HG03280 (cell line): Measurements from ENCODE around the gene PARP16.
"Not testable (repeated sequence)": the region's sequence is repeated elsewhere in the genome, so short reads cannot be mapped to it uniquely, and the experiment has no call there.

Experiments
- ATAC-seq: cut with Tn5 transposase; IDR thresholded peaks from one replicate; pipeline ENCODE4 v1.9.1; 2021; ENCODE audit warnings: mild to moderate bottlenecking, moderate library complexity; ENCODE audit not compliant: unreplicated experiment

PARP16 gene

DNA sequence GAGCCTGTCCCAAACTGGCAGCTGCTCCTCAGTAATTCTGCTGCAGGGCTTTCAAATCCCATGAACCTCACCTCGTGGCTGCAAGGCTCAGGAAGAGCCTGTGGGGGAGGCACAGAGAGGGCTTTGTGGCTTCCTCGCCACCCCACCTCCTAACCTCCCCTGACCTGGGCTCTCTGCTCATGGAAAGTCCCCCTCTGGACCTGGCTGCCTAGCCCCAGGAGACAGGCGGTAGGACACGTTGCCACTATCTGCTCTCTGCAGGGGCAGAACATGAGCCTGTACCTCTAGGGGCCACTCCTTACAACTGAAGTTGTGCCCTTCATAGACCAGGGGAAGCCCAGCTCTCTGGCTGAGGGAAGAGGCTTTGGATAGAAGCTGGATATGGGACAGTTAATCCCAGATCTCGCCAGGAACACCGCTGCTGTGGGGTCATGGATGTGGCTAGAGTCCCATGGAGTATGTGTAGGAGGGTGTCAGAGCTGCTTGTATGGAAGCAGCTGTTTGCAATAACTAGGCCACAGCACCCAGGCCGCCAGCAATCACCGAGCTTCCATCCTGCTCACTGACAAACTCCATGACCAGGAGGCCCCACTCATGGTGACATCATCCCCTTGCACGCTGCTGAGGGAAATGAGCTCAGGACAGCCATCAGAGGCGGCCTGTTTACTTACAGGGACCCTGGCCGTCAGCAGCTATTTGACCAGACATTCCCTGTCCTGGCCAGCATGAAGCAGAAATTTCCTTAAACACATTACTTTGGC is 41.4 kb downstream of the PARP16 start:
- no peak for ATAC-seq

DNA sequence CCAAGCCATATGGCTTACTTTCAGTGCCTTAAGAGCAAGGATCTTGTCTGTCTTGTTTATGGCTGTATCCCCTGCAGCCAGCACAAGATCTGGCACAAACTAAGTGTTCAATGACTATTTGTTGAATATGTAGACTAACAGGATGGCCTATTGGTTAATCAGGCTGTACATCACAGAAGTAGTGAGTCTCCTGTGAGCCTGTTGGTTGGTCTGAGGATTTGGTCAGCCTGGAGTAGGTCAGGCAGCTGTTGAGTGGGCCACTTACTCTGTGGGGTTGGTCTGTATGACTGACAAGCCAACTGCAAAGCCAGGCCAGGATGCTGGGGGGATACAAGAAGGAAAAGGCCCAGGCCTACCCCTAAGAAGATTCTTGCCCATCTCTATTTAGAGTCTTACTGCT is 42.0 kb downstream of the PARP16 start:
- ATAC-seq = no peak

DNA sequence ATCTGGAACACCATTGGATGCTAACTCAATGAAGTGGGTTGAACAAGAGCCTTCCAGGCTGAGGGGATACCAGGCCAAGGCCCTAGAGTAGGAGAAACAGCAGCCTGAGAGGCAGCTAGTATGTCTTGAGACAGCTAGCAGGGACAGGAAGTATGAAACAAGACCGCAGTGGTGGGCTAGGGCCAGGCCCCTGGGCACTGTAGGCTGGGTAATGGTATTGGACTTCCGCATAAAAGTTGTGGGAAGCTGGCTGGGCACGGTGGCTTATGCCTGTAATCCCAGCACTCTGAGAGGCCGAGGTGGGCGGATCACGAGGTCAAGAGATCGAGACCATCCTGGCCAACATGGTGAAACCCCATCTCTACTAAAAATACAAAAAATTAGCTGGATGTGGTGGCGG is 50.2 kb downstream of the PARP16 start:
- ATAC-seq = not testable (repeated sequence)

DNA sequence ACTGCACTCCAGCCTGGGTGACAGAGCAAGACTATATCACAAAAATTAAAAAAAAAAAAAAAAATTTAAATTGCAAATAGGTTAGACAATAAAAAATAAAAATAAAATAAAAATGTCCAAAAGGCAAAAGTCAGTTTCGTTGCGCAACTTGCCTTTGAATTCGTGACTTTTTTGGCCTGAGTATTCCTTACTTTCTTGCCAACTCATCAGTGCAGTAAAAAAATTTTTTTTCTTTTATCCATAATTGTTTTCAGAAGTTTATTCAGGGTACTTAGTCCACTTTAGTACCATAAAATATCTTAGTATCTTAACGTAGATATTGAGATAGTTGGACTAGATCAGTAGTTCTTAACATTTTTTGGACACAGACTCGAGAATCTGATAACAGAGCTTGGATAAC is 53.0 kb downstream of the PARP16 start:
- ATAC-seq = no peak

DNA sequence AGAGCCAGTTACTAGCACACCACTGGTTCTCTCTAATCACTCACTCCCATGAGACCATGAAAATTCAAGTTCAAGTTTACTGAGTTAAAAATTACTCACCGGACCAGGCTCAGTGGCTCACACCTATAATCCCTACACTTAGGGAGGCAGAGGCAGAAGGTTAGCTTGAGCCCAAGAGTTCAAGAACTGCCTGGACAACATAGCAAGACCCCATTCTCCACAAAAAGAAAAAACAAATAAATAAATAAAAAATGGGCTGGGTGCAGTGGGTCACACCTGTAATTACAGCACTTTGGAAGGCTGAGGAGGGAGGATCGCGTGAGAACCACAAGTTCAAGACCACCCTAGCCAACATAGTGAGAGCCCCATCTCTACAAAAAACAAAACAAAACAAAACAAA is 54.2 kb downstream of the PARP16 start:
- no peak for ATAC-seq

DNA sequence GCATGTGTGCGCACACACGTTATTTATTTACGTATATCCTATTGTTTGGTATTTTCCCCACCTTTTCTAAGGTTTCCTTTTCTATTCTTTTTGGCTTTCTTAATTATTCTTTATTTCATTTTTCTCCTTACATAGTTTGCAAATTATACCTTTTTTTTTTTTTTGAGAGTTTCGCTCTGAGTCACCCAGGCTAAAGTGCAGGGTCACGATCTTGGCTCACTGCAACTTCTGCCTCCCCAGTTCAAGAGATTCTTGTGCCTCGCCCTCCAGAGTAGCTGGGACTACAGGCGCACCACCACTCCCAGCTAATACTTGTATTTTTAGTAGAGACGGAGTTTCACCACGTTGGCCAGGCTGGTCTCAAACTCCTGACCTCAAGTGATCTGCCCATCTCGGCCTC is 55.4 kb downstream of the PARP16 start:
- ATAC-seq = no peak

DNA sequence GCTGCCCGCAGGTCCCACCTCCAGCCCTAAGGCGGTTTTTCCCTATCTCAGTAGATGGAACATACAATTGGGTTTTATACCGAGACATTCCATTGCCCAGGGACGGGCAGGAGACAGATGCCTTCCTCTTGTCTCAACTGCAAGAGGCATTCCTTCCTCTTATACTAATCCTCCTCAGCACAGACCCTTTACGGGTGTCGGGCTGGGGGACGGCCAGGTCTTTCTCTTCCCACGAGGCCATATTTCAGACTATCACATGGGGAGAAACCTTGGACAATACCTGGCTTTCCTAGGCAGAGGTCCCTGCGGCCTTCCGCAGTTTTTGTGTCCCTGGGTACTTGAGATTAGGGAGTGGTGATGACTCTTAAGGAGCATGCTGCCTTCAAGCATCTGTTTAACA is 59.8 kb downstream of the PARP16 start:
- not testable (repeated sequence) for ATAC-seq

DNA sequence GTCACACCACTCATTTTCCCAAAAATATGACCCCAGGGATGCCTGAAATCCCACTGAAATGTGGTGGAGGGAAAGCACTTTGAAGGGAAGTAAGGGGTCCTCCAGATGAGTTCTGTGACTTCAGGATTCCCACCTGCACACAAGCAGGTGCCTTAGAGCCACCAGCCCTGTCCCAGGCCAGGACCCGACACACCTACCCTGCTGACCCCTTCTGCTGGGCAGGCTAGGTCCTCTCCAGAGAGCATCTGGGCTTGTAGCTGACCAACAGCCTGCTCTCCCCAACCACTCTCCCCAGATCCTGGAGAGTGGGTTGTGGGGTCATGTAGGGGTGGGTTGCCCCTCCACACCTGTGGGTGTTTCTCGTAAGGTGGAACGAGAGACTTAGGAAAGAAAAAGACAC is 60.5 kb downstream of the PARP16 start:
- no peak for ATAC-seq

DNA sequence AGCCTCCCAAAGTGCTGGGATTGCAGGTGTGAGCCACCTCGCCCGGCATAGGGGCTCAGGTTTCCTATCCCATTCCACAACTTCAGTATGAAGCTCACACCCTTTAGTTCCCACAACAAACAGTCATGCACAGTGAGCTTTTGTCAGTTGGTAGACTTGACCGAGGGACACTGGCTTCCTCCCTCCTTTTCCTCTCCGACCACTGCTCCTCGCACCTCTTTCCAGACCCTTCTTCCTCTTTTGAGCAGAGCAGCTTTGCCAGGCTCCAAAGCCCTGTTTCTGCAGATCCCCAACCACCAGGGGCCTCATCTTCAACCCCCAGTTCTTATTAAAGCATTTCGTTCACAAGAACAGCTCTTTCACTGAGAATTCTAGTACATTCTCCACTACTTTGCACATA is 62.7 kb downstream of the PARP16 start:
- no peak for ATAC-seq

DNA sequence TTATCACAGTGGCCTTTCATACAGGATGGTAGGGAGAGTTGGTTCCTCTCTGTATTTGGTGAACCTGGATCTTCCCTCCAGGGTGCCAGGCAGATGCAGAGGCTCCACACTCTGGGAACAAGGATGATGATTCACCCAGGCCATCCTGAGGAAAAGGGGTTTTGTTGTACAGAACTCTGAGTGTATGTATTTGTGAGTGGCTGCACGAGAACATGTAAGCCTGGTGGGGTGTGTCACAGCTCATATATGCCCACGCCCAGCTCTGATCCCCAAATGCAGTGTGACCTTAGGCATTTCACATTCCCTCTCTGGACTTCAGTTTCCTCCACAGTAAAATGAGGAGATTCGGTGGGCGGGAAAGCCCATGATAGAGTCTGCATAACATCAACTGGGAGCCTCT is 63.8 kb downstream of the PARP16 start:
- no peak for ATAC-seq

DNA sequence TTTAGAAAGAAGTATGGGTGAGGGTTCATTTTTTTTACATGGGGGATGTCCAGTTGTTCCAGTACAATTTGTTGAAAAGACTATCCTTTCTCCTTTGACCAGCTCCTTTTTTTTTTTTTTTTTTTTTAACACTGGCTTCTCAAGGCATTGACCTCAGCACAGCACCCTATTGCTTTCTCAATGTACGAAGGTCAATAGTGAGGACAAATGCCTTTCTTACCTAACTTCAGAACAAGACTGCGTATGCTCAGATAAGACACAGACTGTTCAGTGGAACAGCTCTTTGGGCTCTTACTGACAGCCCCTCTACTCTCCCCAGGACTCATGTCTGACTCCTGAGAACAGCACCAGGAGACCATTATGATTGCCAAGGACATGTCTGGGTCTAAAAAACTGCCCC is 65.0 kb downstream of the PARP16 start:
- no peak for ATAC-seq

DNA sequence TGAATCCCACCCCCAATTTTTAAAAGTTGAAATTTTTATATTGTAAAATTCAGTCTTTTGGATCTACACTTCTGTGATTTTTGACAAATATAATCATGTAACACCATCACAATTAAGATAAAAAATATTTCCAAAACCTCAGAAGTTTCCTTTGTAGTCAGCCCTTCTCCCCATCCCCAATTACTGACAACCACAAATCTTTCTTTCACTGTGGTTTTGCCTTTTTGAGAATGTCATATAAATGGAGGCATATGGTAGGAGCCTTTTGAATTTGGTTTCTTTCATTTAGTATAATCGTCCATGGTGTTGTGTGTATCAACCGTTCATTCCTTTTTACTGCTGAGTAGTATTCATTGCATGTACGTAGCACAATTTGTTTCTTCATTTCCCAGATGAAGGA is 67.5 kb downstream of the PARP16 start:
- no peak for ATAC-seq

DNA sequence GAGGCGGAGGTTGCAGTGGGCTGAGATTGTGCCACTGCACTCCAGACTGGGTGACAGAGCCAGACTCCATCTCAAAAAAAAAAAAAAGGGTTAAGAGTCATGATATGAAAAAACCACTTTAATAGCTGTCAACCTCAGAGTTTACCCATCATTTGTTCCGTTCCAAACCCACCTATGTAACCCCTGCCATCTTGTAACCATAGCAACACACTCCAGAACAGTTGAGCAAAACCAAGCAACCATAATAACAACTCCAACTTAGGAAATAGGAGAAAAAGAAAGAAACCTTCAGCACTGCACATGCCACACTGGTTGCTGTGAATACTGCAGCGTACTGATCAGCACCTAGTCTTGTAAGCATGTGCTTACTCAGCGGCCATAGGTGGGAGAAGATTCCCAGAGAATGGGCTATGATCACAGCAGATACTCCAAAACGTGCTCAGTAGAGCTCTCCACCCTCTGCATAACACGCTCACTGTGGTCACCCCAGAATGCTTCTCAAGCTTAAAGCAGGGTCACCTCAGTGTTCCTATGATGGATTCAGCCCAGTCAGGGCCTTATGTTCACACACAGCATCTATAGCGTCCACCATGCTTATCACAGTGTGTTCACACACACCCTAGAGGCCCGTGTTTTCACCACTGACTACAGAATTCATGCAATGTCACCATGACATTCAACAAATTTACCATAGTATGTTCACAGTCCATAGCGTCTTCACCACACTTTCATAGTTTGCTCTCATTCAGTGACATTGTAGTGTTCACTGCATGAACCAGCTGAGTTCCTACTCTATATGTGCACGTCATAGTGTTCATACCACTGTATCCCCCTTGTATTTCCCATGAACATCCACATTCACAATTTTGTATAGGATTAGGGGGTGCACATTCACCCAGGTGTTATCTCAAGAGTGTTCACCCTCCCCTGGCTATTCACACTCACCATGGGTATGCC is 68.9 kb downstream of the PARP16 start:
- no peak for ATAC-seq

DNA sequence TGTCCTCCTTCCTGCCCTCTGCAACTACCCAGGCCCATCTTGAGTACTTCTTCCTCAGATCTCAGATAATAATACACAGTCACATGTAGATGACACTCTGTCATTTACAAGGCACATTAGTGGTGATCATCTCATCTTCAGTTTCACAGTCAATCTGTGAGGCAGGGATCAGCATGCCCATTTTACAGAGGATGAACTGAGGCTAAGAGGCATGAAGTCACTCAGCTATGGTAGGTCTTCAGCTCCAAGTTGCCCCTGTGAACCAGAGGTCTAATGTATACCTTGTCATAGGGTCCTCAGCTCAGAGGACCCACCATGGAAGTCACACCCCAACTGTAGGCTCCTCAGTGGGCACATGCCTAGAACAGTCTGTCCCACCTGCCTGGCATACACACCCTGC is 71.2 kb downstream of the PARP16 start:
- no peak for ATAC-seq

DNA sequence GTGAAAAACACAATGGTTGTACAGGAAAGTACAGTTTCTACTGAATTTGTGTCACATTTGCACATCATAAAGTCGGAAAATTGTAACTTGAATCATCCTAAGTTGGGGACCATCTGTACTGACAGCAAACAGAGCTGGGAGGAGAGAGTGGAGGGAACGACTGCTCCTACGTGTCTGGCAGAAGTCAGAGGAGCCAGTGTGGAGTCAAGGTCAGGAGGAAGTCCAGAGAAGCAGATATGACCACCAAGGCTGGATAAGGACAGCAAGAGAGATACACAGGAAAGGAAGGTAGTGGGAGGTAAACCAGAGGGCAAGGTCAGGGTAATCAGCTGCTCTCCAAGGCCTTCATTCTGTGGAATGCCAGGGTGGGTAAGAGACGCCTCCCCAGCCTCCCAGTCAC is 72.7 kb downstream of the PARP16 start:
- ATAC-seq = no peak

DNA sequence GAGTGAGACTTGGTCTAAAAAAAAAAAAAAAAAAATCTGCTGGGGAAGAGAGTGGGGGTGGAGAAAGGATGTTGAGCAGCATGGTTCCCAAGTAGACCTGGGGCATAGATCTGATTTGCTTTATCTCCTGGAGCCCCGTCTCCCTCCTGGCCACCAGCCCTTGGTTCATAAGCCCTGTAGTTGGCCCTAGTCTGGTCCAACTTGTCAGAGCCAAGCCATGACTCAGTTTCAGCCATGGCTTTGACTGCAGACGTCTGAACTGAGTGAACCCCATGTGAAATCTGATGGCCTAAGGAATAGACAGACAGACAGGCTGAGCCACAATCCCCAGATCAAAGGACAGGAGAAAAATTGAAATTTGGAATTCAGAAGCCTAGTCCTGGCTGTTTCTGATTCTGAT is 73.4 kb downstream of the PARP16 start:
- ATAC-seq = no peak

DNA sequence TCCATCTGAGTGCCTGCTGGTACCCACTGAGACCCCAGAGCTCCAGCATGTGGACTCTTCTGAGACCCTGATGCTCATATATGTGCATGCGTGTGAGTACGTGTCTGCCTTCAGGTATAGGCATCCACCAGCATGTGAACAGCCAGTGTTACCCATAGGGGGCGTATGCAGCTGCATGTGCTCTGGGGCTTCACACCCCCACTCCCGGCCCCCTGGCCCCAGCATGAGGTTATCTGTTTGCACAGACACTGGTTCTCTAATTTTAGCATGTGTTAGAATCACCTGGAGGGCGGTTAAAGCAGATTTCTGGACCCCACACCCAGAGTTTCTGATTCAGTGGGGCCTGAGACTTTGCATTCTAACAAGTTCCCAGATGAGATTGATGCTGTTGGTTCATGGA is 74.6 kb downstream of the PARP16 start:
- ATAC-seq = no peak

DNA sequence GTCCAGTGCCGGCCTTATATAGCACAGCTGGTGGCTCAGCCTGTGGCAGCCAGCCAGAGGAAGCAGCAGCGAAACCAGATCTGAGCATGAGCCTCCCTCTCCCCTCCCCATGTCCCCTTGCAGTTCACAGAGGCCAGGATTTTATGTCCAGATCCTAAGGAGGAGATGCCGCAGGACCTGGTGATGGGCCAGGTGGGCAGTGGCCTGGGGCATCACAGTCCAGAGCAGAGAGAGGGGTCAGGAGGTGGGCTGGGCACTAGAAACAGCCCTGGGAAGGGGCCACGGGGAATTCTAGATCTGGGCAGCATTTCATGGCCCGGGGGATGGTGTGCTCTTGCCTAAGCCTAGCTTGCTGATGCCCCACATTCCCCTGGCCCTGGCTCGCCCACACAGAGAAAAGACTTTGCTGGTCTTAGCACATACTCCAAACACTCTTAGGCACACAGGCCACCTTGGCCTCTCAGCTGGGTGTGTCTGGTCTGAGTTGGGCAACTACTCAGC is 75.2 kb downstream of the PARP16 start:
- ATAC-seq = no peak

DNA sequence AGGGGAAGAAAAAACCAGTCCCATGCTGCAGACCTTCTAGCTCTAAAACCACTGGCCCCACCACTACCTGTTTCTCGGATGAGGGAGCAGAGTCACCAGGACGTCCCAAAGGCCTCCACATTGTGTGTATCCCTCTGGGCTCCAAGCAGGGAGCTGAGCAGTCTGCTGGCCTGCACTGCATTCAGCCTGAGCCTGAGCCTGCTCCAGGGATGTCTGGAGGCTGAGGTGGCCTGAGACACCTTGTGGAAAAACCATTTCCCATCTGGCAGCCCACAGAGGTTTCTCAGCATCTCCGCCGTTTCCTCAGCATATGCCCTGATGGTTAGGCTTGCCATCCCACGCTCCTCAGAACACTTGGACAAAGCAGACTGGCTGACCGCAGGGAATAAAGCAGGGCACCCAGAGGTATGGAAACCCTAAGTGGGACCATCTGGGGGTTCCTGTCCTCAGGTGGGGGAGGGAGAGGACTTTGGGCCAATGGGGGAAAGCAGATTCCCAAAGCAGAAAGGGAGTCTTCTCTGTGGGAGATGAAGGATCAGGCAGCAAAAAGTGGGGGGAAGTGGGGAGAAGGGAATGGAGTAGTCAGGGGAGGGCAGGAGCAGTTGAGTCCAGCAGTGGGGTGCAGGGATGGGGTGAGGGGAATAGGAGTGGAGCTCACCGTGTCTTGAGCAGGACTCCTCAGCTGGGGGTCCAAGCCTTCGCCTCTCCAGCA is 75.8 kb downstream of the PARP16 start, which contains the start of gene CILP:
CILP (minus strand) TSS at position 704 of the 712 bp plus-strand sequence. CDS start 1,718 bp downstream, outside the sequence.
- no peak for ATAC-seq

DNA sequence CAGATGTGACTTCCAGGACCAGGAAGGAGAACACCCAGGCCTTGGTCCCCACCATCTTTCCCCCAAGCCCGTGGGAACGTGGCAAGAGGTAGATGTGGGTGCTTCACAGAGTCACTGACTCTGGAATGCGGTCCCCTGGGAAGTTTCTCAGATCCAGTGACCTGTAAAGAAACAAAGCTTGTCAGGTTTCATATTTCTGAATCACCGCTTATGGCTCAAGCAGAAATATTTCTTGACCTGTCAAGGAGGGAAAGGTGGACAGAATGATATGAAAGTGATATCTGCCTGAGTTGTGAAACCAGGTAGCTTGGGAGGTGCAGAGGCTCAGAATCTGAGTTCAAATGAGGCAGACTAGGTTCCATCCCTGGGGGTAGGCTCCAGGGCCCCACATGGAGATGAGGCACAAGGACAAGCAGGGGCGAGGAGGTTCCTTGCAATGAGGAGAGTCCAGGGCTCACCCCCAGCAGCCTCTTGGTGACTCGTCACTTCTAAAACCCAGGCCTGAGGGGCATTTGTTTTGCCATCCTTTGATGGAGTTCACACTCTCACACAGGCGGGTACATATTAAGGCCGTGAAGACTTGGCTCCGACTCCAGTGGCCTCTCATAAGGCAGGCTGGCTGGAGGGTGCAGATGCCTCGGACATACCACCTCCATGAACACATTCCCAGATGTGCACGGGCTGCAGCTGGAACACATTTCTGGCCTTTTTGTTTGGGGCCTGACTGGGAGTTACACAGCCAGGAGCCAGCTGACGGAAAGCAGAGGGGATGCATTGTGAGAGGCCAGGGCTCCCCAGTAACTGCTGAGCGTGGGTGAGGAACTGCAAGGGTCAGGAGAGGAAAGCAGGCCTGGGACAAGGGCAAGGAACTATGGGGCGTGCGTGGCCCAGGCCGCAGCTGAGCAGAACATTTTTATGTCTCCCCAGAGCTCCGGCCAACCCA is 76.7 kb downstream of the PARP16 start:
- ATAC-seq = no peak
